Heart right ventricle (tissue), 16 donors: ENCODE measurements around the gene KCNH6. TPM values are rescaled to one million over a fixed set of nuclear protein-coding genes. Genes with fewer than 3 reads are reported as not detected.

Experiments used
- ATAC-seq, 8 donors: fragments of 200-7000 bp; cut with Tn5 transposase; one replicate each; pipeline ENCODE4 v1.9.1; 2020; ENCODE audit warnings: mild to moderate bottlenecking in 8 of 8, moderate library complexity in 8 of 8, moderate number of reproducible peaks in 1 of 8
- DNase-seq, 2 donors: peaks; one replicate each; pipeline ENCODE4 v3.0.0-alpha.2; 2020
- H3K27ac ChIP-seq, 10 donors: fragments of 200-600 bp; sonication (generic) in 2 of 10; one replicate each; pipeline versions ENCODE4 v1.5.0 to v1.8.0; 2020 to 2022; ENCODE audit warnings: mild to moderate bottlenecking in 3 of 10
- H3K27me3 ChIP-seq, 7 donors: fragments of 200-600 bp; one replicate each; pipeline ENCODE4 v1.8.0; 2021 to 2022; ENCODE audit warnings: mild to moderate bottlenecking in 2 of 7
- H3K36me3 ChIP-seq, 9 donors: fragments of 200-600 bp; sonication (generic) in 1 of 9; one replicate each; pipeline versions ENCODE4 v1.5.0 to v1.8.0; 2020 to 2022; ENCODE audit warnings: mild to moderate bottlenecking in 2 of 9
- H3K4me1 ChIP-seq, 9 donors: fragments of 200-600 bp; sonication (generic) in 1 of 9; one replicate each; pipeline versions ENCODE4 v1.5.0 to v1.8.0; 2020 to 2022; ENCODE audit warnings: mild to moderate bottlenecking in 4 of 9
- H3K4me3 ChIP-seq, 10 donors: fragments of 200-600 bp; sonication (generic) in 2 of 10; one replicate each; pipeline versions ENCODE4 v1.5.0 to v1.8.0; 2020 to 2022; ENCODE audit warnings: mild to moderate bottlenecking in 7 of 10, moderate library complexity in 2 of 10
- H3K9me3 ChIP-seq, 11 donors: fragments of 200-600 bp in 10 of 11; sonication (generic) in 2 of 11; one replicate each; pipeline versions ENCODE4 v1.5.0 to v1.8.0; 2013 to 2022; ENCODE audit warnings: mild to moderate bottlenecking in 2 of 11, control low read depth in 1 of 11, moderate library complexity in 1 of 11
- WGBS, 2 donors: extraction: QIAGEN DNeasy Blood & Tissue Kit; methylation state at CpG; one replicate each; pipeline ENCODE4 v1.1.7; 2013; ENCODE audit warnings: inconsistent platforms in 1 of 2; 5-methylcytosine and 5-hydroxymethylcytosine counted together
- intact Hi-C, 10 donors: fragments of 100-400 bp; cut with DNase I; formaldehyde crosslinking; loops; one replicate each; pipeline versions ENCODE4 v1.11.1 to v1.14.2; 2022
- polyA plus RNA-seq, 2 donors: library from polyadenylated mRNA; stranded (reverse); fragments of 200-250 nt; gene quantifications; one replicate each; pipeline ENCODE4 v1.2.3, GENCODE V29; 2013
- total RNA-seq, 10 donors: library from RNA; stranded (reverse); fragmentation: NEBNext Ultra II Directional in 3 of 10; extraction: Animal tissue kit (Norgen Biotek cat#: 25700) in 3 of 10; gene quantifications; one replicate each; pipeline versions ENCODE4 v1.2.1 to v1.2.4, GENCODE V29; 2021 to 2023
- TF ChIP-seq, protein P1 (sequence below), 9 donors: fragments of 200-600 bp; sonication (generic) in 2 of 9; IDR thresholded peaks; one replicate each; pipeline versions ENCODE4 v1.5.0 to v1.8.0; 2021 to 2022; ENCODE audit warnings: antibody characterized with exemption in 9 of 9, mild to moderate bottlenecking in 5 of 9, moderate library complexity in 1 of 9
- donor health status: Arrhythmogenic right ventricular cardiomyopathy.
- donor health status: ischemic (EF 13 %, LVEDD 7.1; RV severe dilation, severe dysfunction).
- donor health status: healthy with polysubstance abuse.
- donor health status: DM: no; HTN: yes; CAD: no.
- donor health status: DM: no; HTN: no; CAD: no.
- donor health status: ischemic (EF 25% LVEDD 6.9; RV normal size, moderate dysfunction).
- donor health status: ischemic (EF 25% LVEDD 5.7; RV mildly dilated, moderate dysfunction).
- donor health status: healthy.
- donor health status: DM: yes; HTN: yes; CAD: no.
- donor health status: Ischemic cardiomyopathy.
- donor health status: ischemic (EF 35%, LVEDD 5.7; RV mildly dilated, moderate dysfunction).
- donor health status: nonischemic (EF 11% LVEDD 7.7; RV severe dilation, severe dysfunction).
- donor health status: DM: yes; HTN: yes; CAD: no.
- donor health status: PGD.
- donor health status: ischemic (EF 29% LVEDD 5.4; RV normal size, mild dysfunction).
- donor health status: nonischemic (EF 23%, LVEDD 6.1; RV moderate dilation, normal function).

Gene KCNH6
- total and polyA plus RNA-seq, 12 donors = 0.11 TPM; not detected in 11

DNA sequence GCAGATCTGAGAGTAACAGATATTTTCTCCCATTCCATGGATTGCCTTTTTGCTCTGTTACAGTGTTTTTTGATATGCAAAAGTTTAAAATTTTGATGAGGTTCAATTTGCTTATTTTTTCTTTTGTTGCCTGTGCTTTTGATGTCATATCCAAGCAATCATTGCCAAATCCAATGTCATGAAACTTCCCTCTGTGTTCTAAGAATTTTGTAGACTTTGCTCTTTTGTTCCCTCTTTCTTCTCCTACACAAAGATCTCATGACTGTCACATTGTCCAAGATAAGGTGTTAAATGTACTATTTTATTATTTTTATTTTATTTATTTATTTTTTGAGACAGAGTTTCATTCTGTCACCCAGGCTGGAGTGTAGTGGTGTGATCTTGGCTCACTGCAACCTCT lies 18.9 kb upstream of the KCNH6 start:
- H3K4me1 ChIP-seq = peaks cover 0 to 2% (median 0%) of the 10 kb centered on the region in 9 donors
- TF ChIP-seq, protein P1, sequence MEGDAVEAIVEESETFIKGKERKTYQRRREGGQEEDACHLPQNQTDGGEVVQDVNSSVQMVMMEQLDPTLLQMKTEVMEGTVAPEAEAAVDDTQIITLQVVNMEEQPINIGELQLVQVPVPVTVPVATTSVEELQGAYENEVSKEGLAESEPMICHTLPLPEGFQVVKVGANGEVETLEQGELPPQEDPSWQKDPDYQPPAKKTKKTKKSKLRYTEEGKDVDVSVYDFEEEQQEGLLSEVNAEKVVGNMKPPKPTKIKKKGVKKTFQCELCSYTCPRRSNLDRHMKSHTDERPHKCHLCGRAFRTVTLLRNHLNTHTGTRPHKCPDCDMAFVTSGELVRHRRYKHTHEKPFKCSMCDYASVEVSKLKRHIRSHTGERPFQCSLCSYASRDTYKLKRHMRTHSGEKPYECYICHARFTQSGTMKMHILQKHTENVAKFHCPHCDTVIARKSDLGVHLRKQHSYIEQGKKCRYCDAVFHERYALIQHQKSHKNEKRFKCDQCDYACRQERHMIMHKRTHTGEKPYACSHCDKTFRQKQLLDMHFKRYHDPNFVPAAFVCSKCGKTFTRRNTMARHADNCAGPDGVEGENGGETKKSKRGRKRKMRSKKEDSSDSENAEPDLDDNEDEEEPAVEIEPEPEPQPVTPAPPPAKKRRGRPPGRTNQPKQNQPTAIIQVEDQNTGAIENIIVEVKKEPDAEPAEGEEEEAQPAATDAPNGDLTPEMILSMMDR (IDR thresholded peaks at IDR 0.05) = no peak
- no peaks in the 10 kb centered on the region for H3K9me3 ChIP-seq
- intact Hi-C loops = no loop called here
- H3K27ac ChIP-seq = no peak overlapping the region
- H3K36me3 ChIP-seq = no peaks in the 10 kb centered on the region
- no peak for ATAC-seq
- peaks cover 0 to 39% (median 12%) of the 10 kb centered on the region in 7 donors for H3K27me3 ChIP-seq
- no peak for DNase-seq
- H3K4me3 ChIP-seq = no peak overlapping the region

DNA sequence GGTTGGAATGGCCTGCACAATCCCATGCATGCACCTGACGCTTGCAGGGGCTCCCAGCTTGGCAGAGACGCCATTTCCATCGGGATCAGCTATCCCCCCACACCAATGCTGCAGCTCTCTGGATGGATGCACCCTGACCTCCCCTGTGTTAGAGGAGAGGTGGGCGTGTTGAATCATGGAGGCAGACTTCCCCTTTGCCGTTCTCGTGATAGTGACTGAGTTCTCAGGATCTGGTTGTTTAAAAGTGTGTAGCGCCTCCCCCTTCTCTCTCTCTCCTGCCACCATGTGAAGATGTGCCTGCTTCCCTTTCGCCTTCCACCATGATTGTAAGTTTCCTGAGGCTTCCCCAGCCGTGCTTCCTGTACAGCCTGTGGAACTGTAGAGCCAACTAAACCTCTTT lies 17.8 kb upstream of the KCNH6 start:
- Histone ChIP-seq H3K27ac (no peak overlapping the region), H3K4me1 (no peaks in the 10 kb centered on the region), H3K27me3 (peaks cover 0 to 39% (median 12%) of the 10 kb centered on the region in 7 donors), H3K36me3 (no peaks in the 10 kb centered on the region), H3K4me3 (no peak overlapping the region), H3K9me3 (no peaks in the 10 kb centered on the region)
- TF ChIP-seq, protein P1 (IDR thresholded peaks at IDR 0.05) = no peak
- ATAC-seq (no peak), DNase-seq (no peak)
- intact Hi-C loops = no loop called here
- 84 to 87% methylated on average over 9 of the region's 9 CpGs for WGBS, 2 donors

DNA sequence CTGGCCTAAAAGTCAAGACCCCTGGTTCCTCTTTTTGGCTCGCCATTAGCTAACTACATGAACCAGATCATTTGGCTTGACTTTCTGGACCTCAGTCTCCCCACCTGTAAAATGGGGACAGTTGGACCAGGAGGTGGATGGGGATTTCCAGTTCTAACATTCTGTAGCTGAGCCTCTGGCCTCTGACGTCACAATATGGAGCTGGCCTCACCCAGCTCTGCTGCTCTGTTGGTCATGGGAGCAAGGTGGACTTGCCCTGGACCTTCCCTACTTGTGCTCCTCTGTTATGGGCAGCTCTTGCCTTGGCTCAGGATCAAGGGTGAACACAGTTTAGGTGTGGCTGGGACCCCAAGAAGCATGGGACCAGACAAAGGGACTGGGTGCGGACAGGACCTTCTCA lies 16.5 kb upstream of the KCNH6 start:
- WGBS, 2 donors = 91 to 94% methylated on average over 3 of the region's 3 CpGs
- no peaks in the 10 kb centered on the region for H3K9me3 ChIP-seq

DNA sequence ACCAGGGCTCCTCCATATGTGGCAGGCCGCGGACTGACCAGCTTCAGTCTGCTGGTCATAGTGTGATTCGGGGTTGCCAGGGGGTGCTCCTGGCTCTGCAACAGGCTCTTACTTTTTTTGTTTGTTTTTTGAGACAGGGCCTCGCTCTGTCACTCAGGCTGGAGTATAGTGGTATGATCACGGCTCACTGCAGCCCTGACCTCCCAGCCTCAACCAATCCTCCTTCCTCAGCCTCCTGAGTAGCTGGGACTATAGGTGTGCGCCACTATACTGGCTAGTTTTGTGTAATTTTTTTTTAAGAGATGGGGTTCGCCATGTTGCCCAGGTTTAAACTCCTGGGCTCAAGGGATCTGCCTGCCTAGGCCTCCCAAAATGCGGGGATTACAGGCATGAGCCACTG lies 11.8 kb upstream of the KCNH6 start:
- Histone ChIP-seq H3K9me3 (no peaks in the 10 kb centered on the region), H3K27me3 (peaks cover 0 to 8% (median 4%) of the 10 kb centered on the region in 7 donors), H3K27ac (no peak overlapping the region), H3K4me1 (no peaks in the 10 kb centered on the region), H3K36me3 (no peaks in the 10 kb centered on the region), H3K4me3 (no peak overlapping the region)
- ATAC-seq (no peak), DNase-seq (no peak)
- TF ChIP-seq, protein P1 (IDR thresholded peaks at IDR 0.05) = no peak
- intact Hi-C loops = no loop called here
- WGBS, 2 donors = 87 to 90% methylated on average over 8 of the region's 8 CpGs

More for the DNA sequence above, 16.5 kb upstream of the KCNH6 start:
- no peak overlapping the region for H3K4me3 ChIP-seq
- intact Hi-C loops = no loop called here
- no peaks in the 10 kb centered on the region for H3K4me1 ChIP-seq
- H3K27me3 ChIP-seq = peaks cover 0 to 37% (median 12%) of the 10 kb centered on the region in 7 donors
- no peak overlapping the region for H3K27ac ChIP-seq
- DNase-seq = no peak
- no peaks in the 10 kb centered on the region for H3K36me3 ChIP-seq
- TF ChIP-seq, protein P1 (IDR thresholded peaks at IDR 0.05) = no peak
- no peak for ATAC-seq
